Superior temporal gyrus (tissue), 1 donor: ENCODE data around the gene ABCG5.

Experiments
- DNase-seq: peaks from one replicate; pipeline ENCODE4 v3.0.0-alpha.2; 2016; ENCODE audit errors: extremely low spot score

ABCG5 gene

DNA sequence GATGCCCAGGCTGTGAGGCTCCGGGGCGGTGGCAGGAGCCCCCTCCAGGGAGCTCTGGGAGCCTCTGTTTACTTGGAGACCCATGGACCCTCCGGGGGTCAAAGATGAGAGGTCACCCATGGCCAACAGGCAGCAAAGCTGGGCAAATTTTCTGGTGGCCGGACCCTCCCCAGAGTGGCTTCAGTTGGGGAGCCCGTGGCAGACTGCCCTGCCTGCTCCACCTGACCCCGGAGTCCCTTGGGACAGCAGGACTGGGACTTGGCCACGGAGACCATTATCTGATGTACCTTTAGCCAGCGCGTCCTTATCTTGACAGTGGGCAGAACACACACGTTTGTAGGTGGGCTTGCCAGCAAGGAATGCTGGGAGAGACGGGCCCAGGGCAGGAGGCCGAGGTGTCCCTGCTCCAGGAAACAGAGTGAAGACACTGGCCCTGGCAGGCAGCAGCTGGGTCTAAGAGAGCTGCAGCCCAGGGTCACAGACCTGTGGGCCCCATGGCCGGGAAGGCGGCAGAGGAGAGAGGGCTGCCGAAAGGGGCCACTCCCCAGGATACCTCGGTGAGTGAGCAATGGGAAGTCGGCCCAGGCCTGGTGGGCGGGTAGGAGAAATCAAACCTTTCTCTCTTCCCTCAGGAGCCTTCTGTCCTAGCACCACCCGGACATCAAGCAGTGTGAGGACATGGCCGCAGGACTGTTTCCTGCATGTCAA, at the start of gene ABCG5, which contains the start of gene ABCG8:
Gene ABCG5 (minus strand): TSS at position 280 of the 708 bp plus-strand sequence. CDS start 160 bp downstream, at position 120.
Gene ABCG8 (plus strand): TSS at position 412 of the 708 bp plus-strand sequence. CDS start 83 bp downstream, at position 495.
- DNase-seq = no peak

GRCh38 chr2:43887176-43887575, 48.5 kb upstream of the ABCG5 start:
- DNase-seq = no peak

DNA sequence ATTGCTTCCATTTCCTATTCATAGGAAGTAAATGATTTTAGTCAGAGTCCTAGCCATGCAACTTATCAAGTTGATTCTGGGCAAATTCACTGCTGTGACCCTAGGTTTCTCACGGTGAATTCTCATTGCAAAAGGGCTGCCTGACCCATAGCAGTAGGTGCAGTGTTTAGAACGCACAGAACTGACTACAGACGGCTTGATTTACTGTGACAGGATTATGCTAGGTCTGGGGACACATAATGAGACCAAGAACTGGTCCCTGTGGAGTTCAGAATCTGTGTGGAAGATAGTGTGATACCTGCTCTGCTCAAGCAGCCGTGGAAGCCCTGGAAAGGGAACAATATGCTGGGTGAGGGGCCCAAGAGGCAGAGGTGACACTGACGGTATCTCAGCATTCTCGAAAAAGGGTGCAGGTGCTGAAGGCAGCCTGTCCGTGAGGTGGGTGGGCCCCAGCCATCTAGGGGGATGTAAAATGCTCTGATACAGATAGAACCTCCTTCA, 46.5 kb upstream of the ABCG5 start:
- DNase-seq = no peak

DNA sequence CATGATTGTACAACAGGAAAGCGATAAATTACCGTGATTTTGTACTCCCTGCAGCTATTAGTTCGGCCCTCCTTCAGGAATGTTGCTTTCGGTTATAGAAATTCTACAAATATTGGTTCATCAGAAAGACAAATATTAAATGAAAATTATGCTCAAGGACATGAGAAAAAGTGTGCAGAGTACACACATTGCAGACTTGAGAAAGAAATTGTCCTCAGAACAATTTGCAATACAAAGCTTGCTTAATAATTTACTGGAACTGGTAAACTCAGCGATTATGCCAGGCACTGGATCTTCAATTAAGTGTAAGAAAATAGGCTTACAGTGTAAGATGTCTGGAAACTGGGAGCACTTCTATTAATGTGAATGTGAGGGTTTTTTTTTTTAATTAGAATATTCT, 46.0 kb upstream of the ABCG5 start:
- DNase-seq = no peak

- DNase-seq = no peak
These were observed 43.7 kb upstream of the ABCG5 start for GRCh38 chr2:43882312-43882711.

DNA sequence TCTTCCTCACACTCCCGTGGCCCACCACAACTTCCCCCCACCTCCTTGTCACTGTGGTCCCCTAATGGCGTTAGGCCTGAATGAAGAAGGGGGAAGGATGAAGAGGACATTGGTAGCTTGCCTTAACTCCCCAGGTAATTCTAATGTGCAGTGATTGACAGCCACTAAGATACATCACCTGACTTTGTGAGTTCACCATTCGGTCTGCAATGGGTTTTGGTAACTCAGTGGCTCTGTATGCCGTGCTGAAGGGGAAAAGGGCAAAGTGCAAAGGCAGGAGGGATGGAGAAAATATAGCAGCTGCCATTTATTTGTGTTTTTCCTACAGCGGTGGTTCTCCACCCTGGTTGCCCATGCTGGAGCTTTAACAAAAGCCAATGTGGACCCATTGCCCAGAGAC, 42.3 kb upstream of the ABCG5 start:
- DNase-seq = no peak

GRCh38 chr2:43880471-43880870, 41.8 kb upstream of the ABCG5 start:
- DNase-seq = no peak

DNA sequence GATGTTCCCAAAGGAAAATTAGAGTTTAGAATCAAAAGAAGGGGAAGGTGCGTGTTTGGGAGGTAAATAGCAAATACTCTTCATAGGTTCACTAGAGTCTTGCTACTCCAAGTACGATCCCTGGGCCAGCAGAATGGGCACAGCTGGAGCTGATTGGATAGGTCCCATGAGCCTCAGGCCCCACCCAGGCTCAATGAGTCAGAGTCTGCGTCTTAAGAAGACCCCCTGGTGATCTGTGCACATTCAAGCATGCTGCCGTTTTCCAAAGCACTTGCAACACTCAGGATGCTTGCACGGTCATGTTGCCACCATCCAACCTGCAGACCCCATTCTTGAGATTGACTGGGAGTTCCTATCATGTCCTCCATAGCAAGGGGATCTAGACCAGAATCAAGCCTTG, 40.6 kb upstream of the ABCG5 start:
- no peak for DNase-seq

DNA sequence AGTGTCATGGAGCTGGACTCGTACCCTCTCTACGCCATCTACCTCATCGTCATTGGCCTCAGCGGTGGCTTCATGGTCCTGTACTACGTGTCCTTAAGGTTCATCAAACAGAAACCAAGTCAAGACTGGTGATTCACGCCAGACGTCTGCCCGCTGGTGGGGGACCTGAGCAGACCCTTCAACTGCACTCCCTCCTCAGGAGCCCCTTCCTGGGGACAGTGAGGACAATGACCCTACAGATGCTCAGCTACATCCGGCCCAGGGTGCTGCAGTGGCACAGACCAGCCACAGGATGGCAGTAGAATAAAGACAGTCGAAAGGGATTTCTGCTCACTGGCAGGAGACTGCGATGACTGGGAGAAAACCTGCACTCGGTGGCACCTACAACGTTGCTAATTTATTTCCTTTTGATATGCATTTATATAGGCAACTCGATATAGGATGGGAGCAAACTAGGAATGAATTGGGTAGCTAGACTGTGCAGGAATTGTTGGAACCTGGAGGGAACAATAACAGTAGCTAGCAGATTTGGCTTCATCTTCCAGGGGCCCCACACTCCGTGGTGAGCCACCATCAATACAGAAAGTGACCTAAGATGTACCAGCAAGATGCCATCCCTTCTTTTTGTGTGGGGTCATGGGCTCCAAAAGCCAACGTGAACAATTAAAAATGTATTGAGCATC, 39.3 kb upstream of the ABCG5 start:
- DNase-seq = peak; percentile 83

DNA sequence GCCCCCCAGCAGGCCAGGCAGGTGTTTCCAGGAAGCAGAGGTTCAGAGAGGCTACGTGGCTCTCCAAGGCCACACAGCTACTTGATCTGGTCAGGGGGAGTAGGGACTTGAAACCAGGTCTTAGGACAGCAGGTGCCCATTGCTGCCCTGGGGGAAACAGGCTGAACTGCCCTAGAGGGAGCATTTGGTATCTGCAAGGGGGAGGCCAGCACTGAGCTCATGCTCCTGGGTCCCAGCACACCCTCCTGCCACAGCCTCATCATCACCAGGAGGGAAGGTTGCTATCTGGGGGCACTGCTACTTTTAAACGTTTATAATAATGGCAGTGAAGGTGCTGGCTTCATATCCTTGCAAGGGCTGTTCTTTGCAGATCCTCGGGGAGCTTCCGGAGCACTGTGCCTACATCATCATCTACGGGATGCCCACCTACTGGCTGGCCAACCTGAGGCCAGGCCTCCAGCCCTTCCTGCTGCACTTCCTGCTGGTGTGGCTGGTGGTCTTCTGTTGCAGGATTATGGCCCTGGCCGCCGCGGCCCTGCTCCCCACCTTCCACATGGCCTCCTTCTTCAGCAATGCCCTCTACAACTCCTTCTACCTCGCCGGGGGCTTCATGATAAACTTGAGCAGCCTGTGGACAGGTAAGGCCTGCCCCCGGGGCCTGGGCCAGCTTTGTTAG, 36.3 kb upstream of the ABCG5 start:
- DNase-seq = no peak

GRCh38 chr2:43872151-43872550, 33.5 kb upstream of the ABCG5 start:
- no peak for DNase-seq

- no peak for DNase-seq
These were observed 16.7 kb upstream of the ABCG5 start for GRCh38 chr2:43855292-43855691.

- no peak for DNase-seq
These were observed 16.0 kb upstream of the ABCG5 start for GRCh38 chr2:43854671-43855070.

DNA sequence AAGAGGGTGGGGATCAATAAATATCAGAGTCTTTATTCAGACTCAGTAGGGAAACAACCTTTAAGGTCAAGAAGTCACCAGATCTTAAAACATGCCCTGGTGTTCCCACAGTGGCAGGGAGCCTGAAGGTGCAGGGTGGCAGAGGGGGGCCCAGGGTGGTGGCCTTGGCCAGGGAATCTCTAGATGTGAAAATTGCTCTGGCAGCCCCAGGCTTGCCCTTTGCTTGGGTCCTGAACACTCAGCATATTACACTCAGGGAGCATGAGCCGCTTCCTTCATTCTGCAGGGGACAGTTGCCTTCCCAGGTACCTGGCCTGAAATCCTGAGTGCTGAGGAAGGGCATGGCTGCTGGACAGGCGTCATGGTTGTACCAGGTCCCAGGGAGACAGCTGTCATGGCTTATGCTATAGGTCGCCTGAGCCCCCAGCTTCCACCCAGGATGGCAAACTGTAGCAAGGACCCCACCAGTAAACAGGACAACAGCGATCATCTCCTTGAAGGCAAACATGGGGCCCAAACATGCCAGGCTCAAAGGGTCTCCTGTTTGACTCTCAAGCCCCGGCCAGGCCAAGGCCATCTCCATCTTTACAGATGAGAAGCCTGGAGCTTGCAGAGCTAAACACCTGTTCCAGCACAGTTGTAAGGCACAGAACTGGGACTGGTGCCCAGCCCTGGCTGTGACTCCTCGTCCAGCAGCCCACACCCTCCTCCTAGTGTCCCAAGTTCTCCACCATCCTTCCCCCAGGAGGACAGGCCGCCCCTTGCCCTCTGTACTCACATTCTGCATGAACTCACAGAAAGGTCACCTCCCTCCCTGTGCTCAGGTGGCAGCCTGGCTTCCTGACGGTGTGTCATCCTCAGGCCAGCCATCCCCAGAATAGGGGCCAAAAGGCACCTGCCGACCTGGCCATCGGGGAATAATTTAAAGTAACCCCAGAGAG, 14.8 kb upstream of the ABCG5 start:
- DNase-seq = no peak

- DNase-seq = no peak
These were observed 13.6 kb upstream of the ABCG5 start for GRCh38 chr2:43852196-43852730.

- peak; percentile 18 for DNase-seq
These were observed 12.7 kb upstream of the ABCG5 start for GRCh38 chr2:43851011-43851980.

DNA sequence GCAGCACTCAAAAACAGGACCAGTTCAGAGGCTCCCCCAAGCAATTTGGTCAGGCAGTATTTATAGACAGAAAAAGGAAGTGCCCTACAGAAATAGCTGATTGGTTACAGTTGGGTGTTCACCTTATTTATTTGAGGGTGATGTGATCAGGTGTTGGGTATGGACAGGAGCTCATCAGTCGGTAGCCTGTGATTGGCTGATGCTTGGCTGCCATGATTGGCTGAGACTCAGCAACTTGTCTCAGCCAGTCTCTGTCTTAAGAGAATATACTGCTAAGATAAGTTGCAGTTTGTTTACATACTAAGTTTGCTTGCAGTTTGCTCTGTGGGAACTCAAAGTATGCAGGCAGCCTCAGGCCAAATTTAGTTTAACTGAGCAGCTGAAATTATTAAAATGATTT, 9.6 kb upstream of the ABCG5 start:
- DNase-seq = no peak

GRCh38 chr2:43846140-43846793, 7.6 kb upstream of the ABCG5 start:
- no peak for DNase-seq

DNA sequence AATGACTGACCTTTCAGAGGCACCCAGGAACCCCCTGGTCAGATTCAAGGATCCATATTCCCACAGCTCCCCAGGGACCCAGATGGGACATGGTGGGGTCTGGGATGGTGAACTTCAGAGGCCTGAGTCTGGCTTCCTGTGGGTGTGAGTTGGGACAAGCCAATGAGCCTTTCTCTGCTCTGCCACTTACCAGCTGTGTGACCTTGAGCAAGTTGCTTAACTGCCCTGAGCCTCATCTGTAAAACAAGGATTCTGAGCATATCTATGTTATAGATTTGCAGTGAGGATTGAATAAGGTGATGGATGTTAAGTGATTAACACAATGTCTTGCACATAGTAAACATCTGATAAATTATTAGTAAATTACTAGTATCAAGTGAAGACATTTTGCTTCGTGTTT, 6.5 kb upstream of the ABCG5 start:
- no peak for DNase-seq

- DNase-seq = no peak
These were observed 4.2 kb upstream of the ABCG5 start for GRCh38 chr2:43842866-43843226.
